LNCaP clone FGC (cell line): ENCODE measurements around the gene RHOBTB1.

ENCODE experiments used
- DNase-seq: peaks from one replicate; pipeline ENCODE4 v3.0.0-alpha.2; 2011; ENCODE audit warnings: low read depth
- H3K4me3 ChIP-seq: 2 replicates; pipeline ENCODE4 v1.5.1; 2011; ENCODE audit warnings: mild to moderate bottlenecking, low read depth, low read length, control low read depth
- TF ChIP-seq, protein P1 (sequence below): IDR thresholded peaks from 2 replicates; pipeline ENCODE4 v1.5.1; 2012; ENCODE audit warnings: mild to moderate bottlenecking; ENCODE audit not compliant: control insufficient read depth, insufficient read depth; ENCODE audit errors: extremely low read depth

The RHOBTB1 gene

DNA sequence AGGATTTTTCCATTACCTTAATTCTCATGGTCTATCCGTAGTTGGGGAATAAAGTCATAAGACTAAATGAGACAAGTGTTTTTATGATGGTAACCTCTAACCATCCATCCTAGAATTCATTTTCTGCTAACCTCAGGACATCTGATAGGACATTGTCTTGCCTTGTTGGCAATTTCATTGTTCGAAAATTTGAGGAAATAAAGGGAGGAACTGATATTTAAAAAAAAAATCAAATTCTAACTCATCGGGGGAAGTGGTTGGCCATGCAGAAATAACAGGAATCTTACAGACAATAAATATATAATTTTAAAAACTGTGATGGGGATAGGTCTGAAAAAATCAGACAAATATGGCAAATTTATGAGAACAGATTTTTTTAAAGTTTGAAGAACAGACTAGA, 21.7 kb upstream of the RHOBTB1 start:
- H3K4me3 ChIP-seq = no peak overlapping the region
- DNase-seq = no peak
- TF ChIP-seq, protein P1, sequence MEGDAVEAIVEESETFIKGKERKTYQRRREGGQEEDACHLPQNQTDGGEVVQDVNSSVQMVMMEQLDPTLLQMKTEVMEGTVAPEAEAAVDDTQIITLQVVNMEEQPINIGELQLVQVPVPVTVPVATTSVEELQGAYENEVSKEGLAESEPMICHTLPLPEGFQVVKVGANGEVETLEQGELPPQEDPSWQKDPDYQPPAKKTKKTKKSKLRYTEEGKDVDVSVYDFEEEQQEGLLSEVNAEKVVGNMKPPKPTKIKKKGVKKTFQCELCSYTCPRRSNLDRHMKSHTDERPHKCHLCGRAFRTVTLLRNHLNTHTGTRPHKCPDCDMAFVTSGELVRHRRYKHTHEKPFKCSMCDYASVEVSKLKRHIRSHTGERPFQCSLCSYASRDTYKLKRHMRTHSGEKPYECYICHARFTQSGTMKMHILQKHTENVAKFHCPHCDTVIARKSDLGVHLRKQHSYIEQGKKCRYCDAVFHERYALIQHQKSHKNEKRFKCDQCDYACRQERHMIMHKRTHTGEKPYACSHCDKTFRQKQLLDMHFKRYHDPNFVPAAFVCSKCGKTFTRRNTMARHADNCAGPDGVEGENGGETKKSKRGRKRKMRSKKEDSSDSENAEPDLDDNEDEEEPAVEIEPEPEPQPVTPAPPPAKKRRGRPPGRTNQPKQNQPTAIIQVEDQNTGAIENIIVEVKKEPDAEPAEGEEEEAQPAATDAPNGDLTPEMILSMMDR = no peak

GRCh38 chr10:60964257-60965235, 20.6 kb upstream of the RHOBTB1 start:
- no peak overlapping the region for H3K4me3 ChIP-seq
- TF ChIP-seq, protein P1 = peak; percentile 69
- DNase-seq = peak; percentile 47

- no peak overlapping the region for H3K4me3 ChIP-seq
- TF ChIP-seq, protein P1 = no peak
- no peak for DNase-seq
These were observed 19.7 kb upstream of the RHOBTB1 start for GRCh38 chr10:60963441-60964256.

- H3K4me3 ChIP-seq = no peak overlapping the region
- DNase-seq = no peak
These were observed 19.0 kb upstream of the RHOBTB1 start for GRCh38 chr10:60962946-60963345.

GRCh38 chr10:60960913-60961312, 16.9 kb upstream of the RHOBTB1 start:
- DNase-seq = no peak
- TF ChIP-seq, protein P1 = no peak
- H3K4me3 ChIP-seq = no peak overlapping the region

More at GRCh38 chr10:60962946-60963345, 19.0 kb upstream of the RHOBTB1 start:
- TF ChIP-seq, protein P1 = no peak

DNA sequence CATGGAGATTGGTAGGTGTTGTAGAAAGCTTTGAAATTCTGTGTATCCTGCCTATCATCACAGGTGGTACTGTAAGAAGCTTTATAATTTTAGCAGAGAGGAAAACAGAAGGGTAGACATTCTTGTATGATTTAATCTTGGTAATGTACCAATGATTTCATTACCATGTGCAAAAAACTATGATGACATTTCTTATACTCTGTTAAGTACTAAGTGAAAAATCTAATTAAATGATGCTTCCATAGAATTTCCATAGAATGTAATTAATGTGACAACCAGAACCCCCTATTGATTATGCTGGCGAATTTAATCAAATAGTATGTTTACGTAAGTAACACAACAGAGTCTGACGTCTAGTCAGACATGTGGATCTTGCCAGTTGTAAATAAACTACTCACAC, 16.0 kb upstream of the RHOBTB1 start:
- no peak for DNase-seq
- TF ChIP-seq, protein P1 = no peak
- no peak overlapping the region for H3K4me3 ChIP-seq
